Panc1 (cell line): Measurements from ENCODE around the gene GPR180.

Experiments
- SIN3A ChIP-seq: IDR thresholded peaks from 2 replicates; pipeline ENCODE4 v1.6.1; 2012; ENCODE audit warnings: low read depth, mild to moderate bottlenecking, low read length, moderate library complexity, borderline replicate concordance; ENCODE audit not compliant: insufficient read depth
- TF ChIP-seq, protein P1 (sequence below): fragments of 450-650 bp; IDR thresholded peaks from 2 replicates; pipeline ENCODE4 v1.5.1; 2017; ENCODE audit warnings: mild to moderate bottlenecking

DNA sequence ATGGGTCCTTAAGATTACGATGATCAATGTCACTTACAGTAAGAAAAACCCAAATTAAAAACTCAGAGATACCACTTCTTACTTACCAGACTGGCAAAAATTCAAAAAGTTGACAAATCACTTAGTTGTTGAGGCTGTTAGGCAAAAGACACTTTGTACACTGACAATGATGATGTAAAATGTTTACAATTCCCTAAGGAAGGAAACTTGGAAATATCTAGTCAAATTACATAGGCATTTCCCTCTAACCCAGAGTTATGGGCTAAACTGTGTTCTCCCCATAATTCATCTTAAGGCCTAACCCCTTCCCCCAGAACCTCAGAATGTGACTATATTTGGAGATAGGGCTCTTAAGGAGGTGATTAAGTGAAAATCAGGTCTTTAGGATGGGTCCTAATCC is 17.7 kb upstream of the GPR180 start:
- TF ChIP-seq, protein P1, sequence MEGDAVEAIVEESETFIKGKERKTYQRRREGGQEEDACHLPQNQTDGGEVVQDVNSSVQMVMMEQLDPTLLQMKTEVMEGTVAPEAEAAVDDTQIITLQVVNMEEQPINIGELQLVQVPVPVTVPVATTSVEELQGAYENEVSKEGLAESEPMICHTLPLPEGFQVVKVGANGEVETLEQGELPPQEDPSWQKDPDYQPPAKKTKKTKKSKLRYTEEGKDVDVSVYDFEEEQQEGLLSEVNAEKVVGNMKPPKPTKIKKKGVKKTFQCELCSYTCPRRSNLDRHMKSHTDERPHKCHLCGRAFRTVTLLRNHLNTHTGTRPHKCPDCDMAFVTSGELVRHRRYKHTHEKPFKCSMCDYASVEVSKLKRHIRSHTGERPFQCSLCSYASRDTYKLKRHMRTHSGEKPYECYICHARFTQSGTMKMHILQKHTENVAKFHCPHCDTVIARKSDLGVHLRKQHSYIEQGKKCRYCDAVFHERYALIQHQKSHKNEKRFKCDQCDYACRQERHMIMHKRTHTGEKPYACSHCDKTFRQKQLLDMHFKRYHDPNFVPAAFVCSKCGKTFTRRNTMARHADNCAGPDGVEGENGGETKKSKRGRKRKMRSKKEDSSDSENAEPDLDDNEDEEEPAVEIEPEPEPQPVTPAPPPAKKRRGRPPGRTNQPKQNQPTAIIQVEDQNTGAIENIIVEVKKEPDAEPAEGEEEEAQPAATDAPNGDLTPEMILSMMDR: no peak
- no peak for TF ChIP-seq SIN3A
